HEK293 (cell line): Measurements from ENCODE around the gene SOX5.

Experiments used
- CTCF ChIA-PET: fragments of 350-600 bp; formaldehyde crosslinking; extraction: SDS; loops from one replicate; lab custom pipeline; 2021; ENCODE audit warnings: antibody characterized with exemption; lab: Yijun Ruan, JAX
- POLR2A ChIA-PET: fragments of 300-600 bp; formaldehyde crosslinking; extraction: SDS; loops from one replicate; lab custom pipeline; 2020; ENCODE audit warnings: antibody characterized with exemption, inconsistent platforms; lab: Yijun Ruan, JAX
- H3K27ac ChIP-seq: fragments of 200-500 bp; sonication (Bioruptor generic); 2 replicates; pipeline ENCODE4 v1.5.1; 2014; ENCODE audit warnings: low read depth, low read length, control low read depth, inconsistent platforms; ENCODE audit errors: extremely low read depth
- H3K36me3 ChIP-seq, 2 experiments: fragments of 200-500 bp in 1 of 2; sonication (Bioruptor generic) in 1 of 2; 1 replicate in 1 of 2; 2 replicates in 1 of 2; pipeline ENCODE4 v1.5.1; 2014 to 2017; ENCODE audit warnings: inconsistent platforms in 2 of 2, low read length in 2 of 2; ENCODE audit not compliant: control insufficient read depth in 2 of 2, insufficient read depth in 1 of 2
- H3K4me1 ChIP-seq: fragments of 200-500 bp; sonication (Bioruptor generic); 2 replicates; pipeline ENCODE4 v1.5.1; 2014; ENCODE audit warnings: mild to moderate bottlenecking, low read length, inconsistent platforms; ENCODE audit not compliant: control insufficient read depth, insufficient read depth
- H3K4me3 ChIP-seq: 2 replicates; pipeline ENCODE4 v1.5.1; 2011; ENCODE audit warnings: low read depth, mild to moderate bottlenecking, control low read depth, low read length, moderate library complexity
- H3K9me3 ChIP-seq: fragments of 200-500 bp; sonication (Bioruptor generic); 2 replicates; pipeline ENCODE4 v1.5.1; 2014; ENCODE audit warnings: low read depth, low read length, inconsistent platforms; ENCODE audit not compliant: control insufficient read depth, insufficient read depth
- ATF2 ChIP-seq: fragments of 450-650 bp; formaldehyde crosslinking; IDR thresholded peaks from 2 replicates; pipeline ENCODE4 v1.5.1; 2016; ENCODE audit warnings: missing biosample characterization, missing genetic modification characterization, low read depth
- BCL11B ChIP-seq: fragments of 450-650 bp; formaldehyde crosslinking; IDR thresholded peaks from 2 replicates; pipeline ENCODE4 v1.5.1; 2016; ENCODE audit warnings: low read depth, missing biosample characterization, missing genetic modification characterization
- KLF7 ChIP-seq: fragments of 450-650 bp; formaldehyde crosslinking; IDR thresholded peaks from 2 replicates; pipeline ENCODE4 v1.5.1; 2016; ENCODE audit warnings: missing biosample characterization, missing genetic modification characterization, borderline replicate concordance
- SP3 ChIP-seq: fragments of 450-650 bp; formaldehyde crosslinking; IDR thresholded peaks from 2 replicates; pipeline ENCODE4 v1.5.1; 2016; ENCODE audit warnings: missing biosample characterization, missing genetic modification characterization
- TRIM28 ChIP-seq: IDR thresholded peaks from 2 replicates; pipeline ENCODE4 v1.6.1; 2011; ENCODE audit warnings: low read length, control low read depth, borderline replicate concordance
- ZFP37 ChIP-seq: fragments of 450-650 bp; formaldehyde crosslinking; IDR thresholded peaks from 2 replicates; pipeline ENCODE4 v1.5.1; 2016; ENCODE audit warnings: missing biosample characterization, missing genetic modification characterization
- ZNF19 ChIP-seq: fragments of 450-650 bp; formaldehyde crosslinking; IDR thresholded peaks from 2 replicates; pipeline ENCODE4; 2016; ENCODE audit warnings: missing biosample characterization, missing genetic modification characterization, low read depth
- ZNF214 ChIP-seq: fragments of 450-650 bp; formaldehyde crosslinking; IDR thresholded peaks from 2 replicates; pipeline ENCODE4 v1.5.1; 2017; ENCODE audit warnings: missing biosample characterization, mild to moderate bottlenecking, missing genetic modification characterization, borderline replicate concordance
- ZNF302 ChIP-seq: fragments of 450-650 bp; formaldehyde crosslinking; IDR thresholded peaks from 2 replicates; pipeline ENCODE4 v1.5.1; 2016; ENCODE audit warnings: missing biosample characterization, missing genetic modification characterization, low read depth
- ZNF37A ChIP-seq: fragments of 450-650 bp; IDR thresholded peaks from 2 replicates; pipeline ENCODE4 v1.5.1; 2018; ENCODE audit warnings: missing biosample characterization, missing genetic modification characterization
- ZNF514 ChIP-seq: fragments of 450-650 bp; formaldehyde crosslinking; IDR thresholded peaks from 2 replicates; pipeline ENCODE4 v1.5.1; 2016; ENCODE audit warnings: missing biosample characterization, missing genetic modification characterization
- ZNF624 ChIP-seq: fragments of 450-650 bp; formaldehyde crosslinking; IDR thresholded peaks from 2 replicates; pipeline ENCODE4 v1.5.1; 2017; ENCODE audit warnings: missing biosample characterization, missing genetic modification characterization
- ZNF677 ChIP-seq: fragments of 450-650 bp; IDR thresholded peaks from 2 replicates; pipeline ENCODE4 v1.5.0; 2018; ENCODE audit warnings: missing biosample characterization, mild to moderate bottlenecking, missing genetic modification characterization, moderate library complexity
- ZNF843 ChIP-seq: fragments of 450-650 bp; formaldehyde crosslinking; IDR thresholded peaks from 2 replicates; pipeline ENCODE4 v1.5.1; 2016; ENCODE audit warnings: missing biosample characterization, missing genetic modification characterization
- TF ChIP-seq, protein P1 (sequence below): fragments of 450-650 bp; formaldehyde crosslinking; IDR thresholded peaks from 2 replicates; pipeline ENCODE4 v1.5.1; 2016; ENCODE audit warnings: missing biosample characterization, missing genetic modification characterization, borderline replicate concordance
- TF ChIP-seq, protein P2 (sequence below): sonication (generic); formaldehyde crosslinking; IDR thresholded peaks from 2 replicates; pipeline ENCODE4 v1.8.1; 2022; ENCODE audit warnings: mild to moderate bottlenecking, moderate library complexity, missing genetic modification reagents
- TF ChIP-seq, protein P3 (sequence below): fragments of 450-650 bp; IDR thresholded peaks from 2 replicates; pipeline ENCODE4 v1.5.1; 2018; ENCODE audit warnings: missing biosample characterization, mild to moderate bottlenecking, missing genetic modification characterization
- TF ChIP-seq, protein P4 (sequence below): fragments of 450-650 bp; formaldehyde crosslinking; IDR thresholded peaks from 2 replicates; pipeline ENCODE4 v1.5.1; 2016; ENCODE audit warnings: missing biosample characterization, missing genetic modification characterization

Gene SOX5

DNA sequence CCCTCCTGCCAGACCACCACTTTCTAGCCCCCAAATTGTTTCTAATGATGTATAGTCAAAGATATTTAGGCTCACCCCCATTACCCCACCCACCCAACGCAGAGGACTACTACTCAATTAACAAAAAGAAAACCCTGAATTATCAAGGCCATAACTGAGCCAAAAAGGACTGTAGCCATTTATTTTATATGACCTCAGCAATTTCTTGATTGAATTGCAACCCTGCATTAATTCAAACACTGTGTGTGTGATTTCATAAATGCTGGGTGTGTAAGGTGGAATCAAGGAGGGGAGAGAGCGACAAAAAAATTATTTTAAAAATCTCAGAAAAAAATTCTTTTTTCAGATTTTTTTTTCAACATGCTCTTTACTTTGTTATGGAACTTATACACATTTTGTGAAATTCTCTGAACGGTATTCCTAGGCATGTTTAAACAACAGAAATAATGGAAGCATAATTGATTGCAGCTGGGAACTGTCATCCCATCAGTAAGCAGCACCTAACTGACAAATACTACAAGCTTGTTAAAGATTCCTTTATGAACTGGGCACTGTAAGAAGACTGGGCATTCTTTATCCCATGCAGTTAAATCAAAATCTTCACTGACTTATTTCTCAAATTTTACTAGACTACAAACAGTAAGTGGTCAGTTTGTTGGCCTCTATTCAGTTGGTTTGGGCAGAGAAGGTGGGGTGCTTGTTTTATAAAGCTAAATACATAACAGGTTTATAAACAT, 179.1 kb downstream of the SOX5 start:
- H3K4me1 ChIP-seq = no peaks in the 10 kb centered on the region
- no peak for TF ChIP-seq ZFP37
- no peak for TF ChIP-seq ATF2
- no peak for TF ChIP-seq SP3 (tag by site-specific recombination)
- TF ChIP-seq, protein P1, sequence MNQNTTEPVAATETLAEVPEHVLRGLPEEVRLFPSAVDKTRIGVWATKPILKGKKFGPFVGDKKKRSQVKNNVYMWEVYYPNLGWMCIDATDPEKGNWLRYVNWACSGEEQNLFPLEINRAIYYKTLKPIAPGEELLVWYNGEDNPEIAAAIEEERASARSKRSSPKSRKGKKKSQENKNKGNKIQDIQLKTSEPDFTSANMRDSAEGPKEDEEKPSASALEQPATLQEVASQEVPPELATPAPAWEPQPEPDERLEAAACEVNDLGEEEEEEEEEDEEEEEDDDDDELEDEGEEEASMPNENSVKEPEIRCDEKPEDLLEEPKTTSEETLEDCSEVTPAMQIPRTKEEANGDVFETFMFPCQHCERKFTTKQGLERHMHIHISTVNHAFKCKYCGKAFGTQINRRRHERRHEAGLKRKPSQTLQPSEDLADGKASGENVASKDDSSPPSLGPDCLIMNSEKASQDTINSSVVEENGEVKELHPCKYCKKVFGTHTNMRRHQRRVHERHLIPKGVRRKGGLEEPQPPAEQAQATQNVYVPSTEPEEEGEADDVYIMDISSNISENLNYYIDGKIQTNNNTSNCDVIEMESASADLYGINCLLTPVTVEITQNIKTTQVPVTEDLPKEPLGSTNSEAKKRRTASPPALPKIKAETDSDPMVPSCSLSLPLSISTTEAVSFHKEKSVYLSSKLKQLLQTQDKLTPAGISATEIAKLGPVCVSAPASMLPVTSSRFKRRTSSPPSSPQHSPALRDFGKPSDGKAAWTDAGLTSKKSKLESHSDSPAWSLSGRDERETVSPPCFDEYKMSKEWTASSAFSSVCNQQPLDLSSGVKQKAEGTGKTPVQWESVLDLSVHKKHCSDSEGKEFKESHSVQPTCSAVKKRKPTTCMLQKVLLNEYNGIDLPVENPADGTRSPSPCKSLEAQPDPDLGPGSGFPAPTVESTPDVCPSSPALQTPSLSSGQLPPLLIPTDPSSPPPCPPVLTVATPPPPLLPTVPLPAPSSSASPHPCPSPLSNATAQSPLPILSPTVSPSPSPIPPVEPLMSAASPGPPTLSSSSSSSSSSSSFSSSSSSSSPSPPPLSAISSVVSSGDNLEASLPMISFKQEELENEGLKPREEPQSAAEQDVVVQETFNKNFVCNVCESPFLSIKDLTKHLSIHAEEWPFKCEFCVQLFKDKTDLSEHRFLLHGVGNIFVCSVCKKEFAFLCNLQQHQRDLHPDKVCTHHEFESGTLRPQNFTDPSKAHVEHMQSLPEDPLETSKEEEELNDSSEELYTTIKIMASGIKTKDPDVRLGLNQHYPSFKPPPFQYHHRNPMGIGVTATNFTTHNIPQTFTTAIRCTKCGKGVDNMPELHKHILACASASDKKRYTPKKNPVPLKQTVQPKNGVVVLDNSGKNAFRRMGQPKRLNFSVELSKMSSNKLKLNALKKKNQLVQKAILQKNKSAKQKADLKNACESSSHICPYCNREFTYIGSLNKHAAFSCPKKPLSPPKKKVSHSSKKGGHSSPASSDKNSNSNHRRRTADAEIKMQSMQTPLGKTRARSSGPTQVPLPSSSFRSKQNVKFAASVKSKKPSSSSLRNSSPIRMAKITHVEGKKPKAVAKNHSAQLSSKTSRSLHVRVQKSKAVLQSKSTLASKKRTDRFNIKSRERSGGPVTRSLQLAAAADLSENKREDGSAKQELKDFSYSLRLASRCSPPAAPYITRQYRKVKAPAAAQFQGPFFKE (tag by site-specific recombination) = no peak
- no peak for TF ChIP-seq ZNF214 (tag by site-specific recombination)
- TF ChIP-seq, protein P2, sequence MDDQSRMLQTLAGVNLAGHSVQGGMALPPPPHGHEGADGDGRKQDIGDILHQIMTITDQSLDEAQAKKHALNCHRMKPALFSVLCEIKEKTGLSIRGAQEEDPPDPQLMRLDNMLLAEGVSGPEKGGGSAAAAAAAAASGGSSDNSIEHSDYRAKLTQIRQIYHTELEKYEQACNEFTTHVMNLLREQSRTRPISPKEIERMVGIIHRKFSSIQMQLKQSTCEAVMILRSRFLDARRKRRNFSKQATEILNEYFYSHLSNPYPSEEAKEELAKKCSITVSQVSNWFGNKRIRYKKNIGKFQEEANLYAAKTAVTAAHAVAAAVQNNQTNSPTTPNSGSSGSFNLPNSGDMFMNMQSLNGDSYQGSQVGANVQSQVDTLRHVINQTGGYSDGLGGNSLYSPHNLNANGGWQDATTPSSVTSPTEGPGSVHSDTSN (CRISPR knock-in tag) = no peak
- TF ChIP-seq BCL11B (tag by site-specific recombination) = no peak
- no peak for TF ChIP-seq ZNF302 (tag by site-specific recombination)
- TF ChIP-seq KLF7 (tag by site-specific recombination) = no peak
- TF ChIP-seq, protein P3, sequence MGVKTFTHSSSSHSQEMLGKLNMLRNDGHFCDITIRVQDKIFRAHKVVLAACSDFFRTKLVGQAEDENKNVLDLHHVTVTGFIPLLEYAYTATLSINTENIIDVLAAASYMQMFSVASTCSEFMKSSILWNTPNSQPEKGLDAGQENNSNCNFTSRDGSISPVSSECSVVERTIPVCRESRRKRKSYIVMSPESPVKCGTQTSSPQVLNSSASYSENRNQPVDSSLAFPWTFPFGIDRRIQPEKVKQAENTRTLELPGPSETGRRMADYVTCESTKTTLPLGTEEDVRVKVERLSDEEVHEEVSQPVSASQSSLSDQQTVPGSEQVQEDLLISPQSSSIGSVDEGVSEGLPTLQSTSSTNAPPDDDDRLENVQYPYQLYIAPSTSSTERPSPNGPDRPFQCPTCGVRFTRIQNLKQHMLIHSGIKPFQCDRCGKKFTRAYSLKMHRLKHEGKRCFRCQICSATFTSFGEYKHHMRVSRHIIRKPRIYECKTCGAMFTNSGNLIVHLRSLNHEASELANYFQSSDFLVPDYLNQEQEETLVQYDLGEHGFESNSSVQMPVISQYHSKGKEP (tag by site-specific recombination) = no peak
- TF ChIP-seq ZNF37A (tag by site-specific recombination) = no peak
- TF ChIP-seq TRIM28 = no peak
- TF ChIP-seq ZNF677 (tag by site-specific recombination) = no peak
- TF ChIP-seq ZNF843 = no peak
- TF ChIP-seq ZNF514 = no peak
- no peak for TF ChIP-seq ZNF19 (tag by site-specific recombination)
- TF ChIP-seq, protein P4, sequence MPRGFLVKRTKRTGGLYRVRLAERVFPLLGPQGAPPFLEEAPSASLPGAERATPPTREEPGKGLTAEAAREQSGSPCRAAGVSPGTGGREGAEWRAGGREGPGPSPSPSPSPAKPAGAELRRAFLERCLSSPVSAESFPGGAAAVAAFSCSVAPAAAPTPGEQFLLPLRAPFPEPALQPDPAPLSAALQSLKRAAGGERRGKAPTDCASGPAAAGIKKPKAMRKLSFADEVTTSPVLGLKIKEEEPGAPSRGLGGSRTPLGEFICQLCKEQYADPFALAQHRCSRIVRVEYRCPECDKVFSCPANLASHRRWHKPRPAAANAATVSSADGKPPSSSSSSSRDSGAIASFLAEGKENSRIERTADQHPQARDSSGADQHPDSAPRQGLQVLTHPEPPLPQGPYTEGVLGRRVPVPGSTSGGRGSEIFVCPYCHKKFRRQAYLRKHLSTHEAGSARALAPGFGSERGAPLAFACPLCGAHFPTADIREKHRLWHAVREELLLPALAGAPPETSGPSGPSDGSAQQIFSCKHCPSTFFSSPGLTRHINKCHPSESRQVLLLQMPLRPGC = no peak
- no peak for TF ChIP-seq ZNF624 (tag by site-specific recombination)
- ChIA-PET CTCF (interaction anchor here (0.7 kb wide), 1 partner anchor 573 kb away, joined by 3 read pairs; no protein-coding TSS in a partner anchor), POLR2A (interaction anchor here (1.1 kb wide), 1 partner anchor 103 kb away, joined by 5 read pairs; no protein-coding TSS in a partner anchor)
- no peaks in the 10 kb centered on the region for H3K36me3 ChIP-seq
- no peak overlapping the region for H3K4me3 ChIP-seq
- H3K27ac ChIP-seq = no peak overlapping the region
- H3K9me3 ChIP-seq = no peaks in the 10 kb centered on the region
